ENCODE measurements around the gene TLE1. TPM values are rescaled to one million over a fixed set of nuclear protein-coding genes. Genes with fewer than 3 reads are reported as not detected.

Gene TLE1
- total RNA-seq, 1 experiment from 2014 or later: 49.0 TPM

GRCh38 chr9:81666123-81666522 is 23.2 kb downstream of the TLE1 start:
- Histone ChIP-seq H3K4me3 (ENCODE audit: low read length) (no peak overlapping the region), H3K9ac (ENCODE audit: low read length) (no peak overlapping the region), H2AFZ (ENCODE audit: low read length) (no peak overlapping the region), H3K9me2 (replicated peaks; ENCODE audit: low read length) (no peaks in the 10 kb centered on the region), H4K20me1 (ENCODE audit: low read length) (no peaks in the 10 kb centered on the region; the same call in 1 of the 2 replicates), H3K4me1 (ENCODE audit: insufficient read depth, low read length) (peaks cover 4% of the 10 kb centered on the region), H3K4me2 (ENCODE audit: low read length) (no peak overlapping the region), H3K27ac (ENCODE audit: low read length) (peak overlapping the region; percentile 30; the same call in 1 of the 2 replicates), H3K36me3 (ENCODE audit: low read depth, low read length) (peaks cover 20% of the 10 kb centered on the region), H3K79me2 (ENCODE audit: low read length) (peaks cover 94% of the 10 kb centered on the region), H3F3A (ENCODE audit: low read length, unreplicated experiment) (no peaks in the 10 kb centered on the region), H3K27me3 (ENCODE audit: low read length) (no peaks in the 10 kb centered on the region), H3K9me3 (ENCODE audit: low read length) (no peaks in the 10 kb centered on the region)
- BruUV-seq (replicated peaks): no TSS peak
- DNase-seq: peak; percentile 72
- TF ChIP-seq CTCF (conservative IDR thresholded peaks at IDR 0.05; ENCODE audit: low read depth, low read length): no peak
- no peak for TF ChIP-seq EZH2phosphoT487 (IDR thresholded peaks at IDR 0.05; ENCODE audit: borderline replicate concordance, low read length)
- no peak for TF ChIP-seq EZH2 (IDR thresholded peaks at IDR 0.05; ENCODE audit: low read length, unreplicated experiment)
- ATAC-seq: peak; percentile 79
- CTCF ChIA-PET: interaction anchor here (0.6 kb wide), 1 partner anchor 940 kb away, joined by 3 read pairs; no protein-coding TSS in a partner anchor
- POLR2A ChIA-PET (ENCODE audit: unreplicated experiment): interaction anchor here (0.7 kb wide), 1 partner anchor 14 kb away, joined by 4 read pairs; no protein-coding TSS in a partner anchor
- intact Hi-C loops (cut with micrococcal nuclease): no loop called here

GRCh38 chr9:81665322-81665871 is 23.9 kb downstream of the TLE1 start:
- Histone ChIP-seq H3K27me3 (ENCODE audit: low read length) (no peaks in the 10 kb centered on the region), H3K79me2 (ENCODE audit: low read length) (peaks cover 90% of the 10 kb centered on the region), H2AFZ (ENCODE audit: low read length) (no peak overlapping the region), H3K9me2 (replicated peaks; ENCODE audit: low read length) (no peaks in the 10 kb centered on the region), H3F3A (ENCODE audit: low read length, unreplicated experiment) (no peaks in the 10 kb centered on the region), H3K9ac (ENCODE audit: low read length) (no peak overlapping the region), H4K20me1 (ENCODE audit: low read length) (no peaks in the 10 kb centered on the region; the same call in 1 of the 2 replicates), H3K4me1 (ENCODE audit: insufficient read depth, low read length) (peaks cover 4% of the 10 kb centered on the region), H3K4me3 (ENCODE audit: low read length) (no peak overlapping the region), H3K36me3 (ENCODE audit: low read depth, low read length) (peaks cover 20% of the 10 kb centered on the region), H3K4me2 (ENCODE audit: low read length) (no peak overlapping the region), H3K9me3 (ENCODE audit: low read length) (no peaks in the 10 kb centered on the region), H3K27ac (ENCODE audit: low read length) (peak overlapping the region; percentile 30; the same call in 1 of the 2 replicates)
- TF ChIP-seq CTCF (conservative IDR thresholded peaks at IDR 0.05; ENCODE audit: low read depth, low read length): no peak
- no peak for TF ChIP-seq EZH2phosphoT487 (IDR thresholded peaks at IDR 0.05; ENCODE audit: borderline replicate concordance, low read length)
- TF ChIP-seq EZH2 (IDR thresholded peaks at IDR 0.05; ENCODE audit: low read length, unreplicated experiment): no peak
- CTCF ChIA-PET: no interaction called here
- BruUV-seq (replicated peaks): no TSS peak
- intact Hi-C loops (cut with micrococcal nuclease): no loop called here
- POLR2A ChIA-PET (ENCODE audit: unreplicated experiment): interaction anchor here (0.7 kb wide), 2 partner anchors 14 to 15 kb away, joined by 4 to 6 read pairs; no protein-coding TSS in a partner anchor
- ATAC-seq (no peak), DNase-seq (no peak)

GRCh38 chr9:81664638-81665222 is 24.6 kb downstream of the TLE1 start:
- no peak for TF ChIP-seq CTCF (conservative IDR thresholded peaks at IDR 0.05; ENCODE audit: low read depth, low read length)
- TF ChIP-seq EZH2 (IDR thresholded peaks at IDR 0.05; ENCODE audit: low read length, unreplicated experiment): no peak
- no peak for TF ChIP-seq EZH2phosphoT487 (IDR thresholded peaks at IDR 0.05; ENCODE audit: borderline replicate concordance, low read length)
- Histone ChIP-seq H3K4me2 (ENCODE audit: low read length) (no peak overlapping the region), H3K36me3 (ENCODE audit: low read depth, low read length) (peaks cover 21% of the 10 kb centered on the region), H3K4me1 (ENCODE audit: insufficient read depth, low read length) (peaks cover 4% of the 10 kb centered on the region), H3K79me2 (ENCODE audit: low read length) (peaks cover 88% of the 10 kb centered on the region), H3K9me2 (replicated peaks; ENCODE audit: low read length) (no peaks in the 10 kb centered on the region), H3K4me3 (ENCODE audit: low read length) (no peak overlapping the region), H3K27ac (ENCODE audit: low read length) (no peak overlapping the region), H3K27me3 (ENCODE audit: low read length) (no peaks in the 10 kb centered on the region), H2AFZ (ENCODE audit: low read length) (no peak overlapping the region), H3K9ac (ENCODE audit: low read length) (no peak overlapping the region), H3K9me3 (ENCODE audit: low read length) (no peaks in the 10 kb centered on the region), H3F3A (ENCODE audit: low read length, unreplicated experiment) (no peaks in the 10 kb centered on the region), H4K20me1 (ENCODE audit: low read length) (no peaks in the 10 kb centered on the region; the same call in 1 of the 2 replicates)
- POLR2A ChIA-PET (ENCODE audit: unreplicated experiment): interaction anchor here (0.7 kb wide), 1 partner anchor 15 kb away, joined by 6 read pairs; no protein-coding TSS in a partner anchor
- no TSS peak for BruUV-seq (replicated peaks)
- ATAC-seq (no peak), DNase-seq (no peak)
- intact Hi-C loops (cut with micrococcal nuclease): no loop called here
- CTCF ChIA-PET: no interaction called here

Data from PC-3 (cell line).